Jurkat, Clone E6-1 (cell line): ENCODE data around the gene TBC1D1.
"Not testable (repeated sequence)": the region's sequence is repeated elsewhere in the genome, so short reads cannot be mapped to it uniquely, and the experiment has no call there.

Source experiments
- DNase-seq: peaks from one replicate; pipeline ENCODE4 v3.0.0-alpha.2; 2011; ENCODE audit warnings: low read depth, low spot score
- H3K4me3 ChIP-seq: 2 replicates; pipeline ENCODE4 v1.5.1; 2011; ENCODE audit warnings: mild to moderate bottlenecking, low read length, control low read depth, moderate library complexity

The TBC1D1 gene

DNA sequence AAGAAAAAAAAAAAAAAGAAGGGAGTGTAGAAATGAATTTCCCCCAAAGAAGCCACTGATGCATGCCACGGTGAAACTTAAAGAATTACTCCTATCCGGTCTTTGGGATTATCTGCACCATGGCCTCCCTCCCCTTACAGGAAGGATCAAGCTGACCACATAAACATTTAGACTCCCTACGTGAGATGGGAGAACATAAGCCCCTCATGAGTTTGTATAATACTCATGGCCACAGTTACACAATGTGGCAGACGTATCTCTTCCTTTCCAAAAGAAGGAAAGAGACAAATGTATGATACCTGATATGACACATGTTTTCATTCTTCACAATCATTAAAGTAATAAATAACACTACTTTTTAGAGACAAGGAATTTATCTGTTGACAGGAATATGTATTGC lies 66.1 kb downstream of the TBC1D1 start:
- no peak for DNase-seq

DNA sequence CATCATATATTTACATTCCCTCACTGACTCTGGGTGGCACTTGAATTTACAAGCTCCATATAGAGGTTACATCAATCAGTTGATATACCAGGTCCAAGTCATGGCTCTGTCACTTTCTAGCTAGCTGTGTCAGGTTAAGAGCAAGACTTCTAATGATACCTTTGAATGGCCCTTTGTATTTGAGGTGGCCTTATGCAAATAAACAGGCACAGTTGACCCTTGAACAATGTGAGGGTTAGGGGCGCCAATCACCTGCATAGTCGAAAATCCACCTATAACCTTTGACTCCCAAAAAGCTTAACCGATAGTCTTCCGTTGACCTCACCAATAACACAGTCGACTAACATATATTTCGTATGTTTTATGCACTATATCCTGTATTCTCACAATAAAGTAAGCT lies 68.0 kb downstream of the TBC1D1 start:
- no peak for DNase-seq
- no peak overlapping the region for H3K4me3 ChIP-seq

More for the DNA sequence above, 66.1 kb downstream of the TBC1D1 start:
- no peak overlapping the region for H3K4me3 ChIP-seq

DNA sequence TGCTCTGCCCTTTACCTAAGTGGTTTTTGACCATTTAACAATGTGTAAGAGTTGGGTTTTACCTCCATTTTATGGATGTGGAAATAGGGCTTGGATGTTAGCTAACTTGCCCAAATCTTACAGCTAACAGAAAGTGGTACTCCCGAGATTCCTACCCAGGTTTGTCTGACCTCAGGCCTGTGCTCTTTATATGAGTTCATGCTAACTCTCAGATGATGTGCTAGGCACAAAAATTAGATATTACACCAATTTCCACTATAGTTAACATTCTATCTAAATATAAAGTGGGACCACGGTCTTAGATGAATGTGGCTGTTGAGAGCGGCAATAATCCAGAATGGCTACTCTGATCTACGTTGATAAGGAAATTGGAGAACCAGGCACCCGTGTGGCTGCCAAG lies 69.2 kb downstream of the TBC1D1 start, which contains the start of gene PTTG2:
Gene PTTG2, plus strand, starts transcription at position 301 of the 400 bp plus-strand sequence. Its CDS starts 37 bp downstream, at position 338.
- DNase-seq = no peak
- H3K4me3 ChIP-seq = no peak within 1 kb of the TSS

DNA sequence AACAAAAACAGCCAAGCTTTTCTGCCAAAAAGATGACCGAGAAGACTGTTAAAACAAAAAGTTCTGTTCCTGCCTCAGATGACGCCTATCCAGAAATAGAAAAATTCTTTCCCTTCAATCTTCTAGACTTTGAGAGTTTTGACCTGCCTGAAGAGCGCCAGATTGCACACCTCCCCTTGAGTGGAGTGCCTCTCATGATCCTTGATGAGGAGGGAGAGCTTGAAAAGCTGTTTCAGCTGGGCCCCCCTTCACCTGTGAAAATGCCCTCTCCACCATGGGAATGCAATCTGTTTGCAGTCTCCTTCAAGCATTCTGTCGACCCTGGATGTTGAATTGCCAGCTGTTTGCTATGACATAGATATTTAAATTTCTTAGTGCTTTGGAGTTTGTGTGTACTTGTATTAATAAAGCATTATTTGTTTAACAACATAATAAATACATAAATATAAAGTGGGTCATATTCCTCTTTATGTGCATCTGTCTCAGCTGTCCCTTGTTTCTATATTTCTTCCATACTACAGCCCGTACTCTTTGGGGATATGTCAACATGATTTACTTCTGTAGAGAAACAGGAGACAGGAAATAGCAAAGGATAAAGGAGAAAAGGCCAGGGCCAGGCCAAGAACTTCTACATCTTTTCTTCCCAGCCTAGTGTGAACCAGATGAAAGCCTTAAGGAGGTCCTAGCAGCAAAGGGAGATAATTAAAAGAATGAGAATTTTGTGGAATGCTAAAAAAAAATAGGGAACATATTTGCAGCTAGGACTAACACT lies 70.0 kb downstream of the TBC1D1 start:
- no peak overlapping the region for H3K4me3 ChIP-seq
- no peak for DNase-seq

DNA sequence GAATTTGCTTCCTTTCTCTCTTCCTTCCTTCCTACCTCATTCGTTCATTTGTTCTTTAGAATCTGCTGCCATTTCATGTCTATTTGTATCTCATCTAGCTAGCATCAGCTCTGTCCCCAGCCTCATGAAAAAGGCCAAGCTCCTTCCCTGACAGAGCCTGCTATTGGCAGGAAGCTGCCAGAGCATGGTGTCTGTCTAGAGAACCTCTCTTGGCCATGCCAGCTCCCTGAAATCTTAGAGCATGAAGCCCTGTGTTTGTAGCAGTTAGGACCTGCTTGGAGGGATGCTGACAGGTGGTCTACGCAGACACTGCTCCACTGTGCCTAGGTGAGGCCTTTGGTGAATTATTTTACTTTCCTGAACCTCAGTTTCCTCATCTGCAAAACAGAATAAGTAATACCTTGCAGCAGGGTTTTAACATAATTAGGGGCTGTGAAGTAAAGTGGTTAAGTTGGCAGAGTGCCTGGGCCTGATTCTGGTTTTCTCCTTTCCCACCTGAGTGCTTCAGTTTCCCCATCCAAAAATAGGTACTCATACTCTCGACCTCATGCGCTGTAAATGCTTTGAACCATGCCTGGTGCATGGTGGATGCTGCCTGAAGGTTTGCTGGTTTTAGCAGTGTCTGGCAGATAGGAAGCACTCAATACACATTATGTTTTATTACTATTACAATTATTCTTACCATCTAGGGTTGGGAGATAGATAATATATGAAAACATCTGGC lies 74.0 kb downstream of the TBC1D1 start:
- H3K4me3 ChIP-seq = no peak overlapping the region
- DNase-seq = no peak

DNA sequence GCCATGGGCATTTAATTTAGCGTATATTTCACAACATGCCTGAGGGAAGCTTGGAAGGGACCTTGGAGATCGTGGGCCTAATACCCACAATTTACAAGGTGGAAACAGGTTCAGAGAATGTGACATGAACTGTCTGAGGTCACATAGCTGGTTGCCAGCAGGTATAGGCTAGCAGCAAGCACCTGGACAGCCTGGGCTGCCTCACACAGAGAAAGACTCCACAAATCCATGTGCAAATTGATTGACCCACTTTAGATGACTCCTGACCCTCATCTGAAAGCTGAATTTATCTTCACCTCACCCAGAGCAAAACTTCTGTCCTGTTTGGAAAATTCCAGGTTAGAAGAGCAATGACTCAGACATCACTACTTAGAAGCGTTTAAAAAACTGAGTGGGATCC lies 75.2 kb downstream of the TBC1D1 start:
- DNase-seq = no peak
- H3K4me3 ChIP-seq = no peak overlapping the region

DNA sequence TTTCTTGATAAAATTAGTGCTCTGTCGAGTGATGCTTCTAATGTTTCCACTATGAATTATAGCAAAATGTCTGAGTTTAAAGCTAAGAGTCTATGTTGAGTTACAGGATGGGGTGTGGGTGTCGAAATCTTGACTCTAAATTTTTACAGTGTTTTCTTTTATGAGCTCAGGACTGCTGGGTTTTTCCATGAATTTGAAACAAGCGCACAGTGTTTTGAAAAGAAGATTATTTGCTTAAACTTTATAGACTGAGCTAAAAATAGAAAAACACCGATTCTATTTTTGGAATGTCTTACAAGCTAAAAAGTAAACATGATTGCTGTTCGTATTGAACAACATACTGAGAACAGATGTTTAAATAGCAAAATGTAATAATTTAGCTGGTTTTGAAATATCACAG lies 76.9 kb downstream of the TBC1D1 start:
- no peak for DNase-seq

DNA sequence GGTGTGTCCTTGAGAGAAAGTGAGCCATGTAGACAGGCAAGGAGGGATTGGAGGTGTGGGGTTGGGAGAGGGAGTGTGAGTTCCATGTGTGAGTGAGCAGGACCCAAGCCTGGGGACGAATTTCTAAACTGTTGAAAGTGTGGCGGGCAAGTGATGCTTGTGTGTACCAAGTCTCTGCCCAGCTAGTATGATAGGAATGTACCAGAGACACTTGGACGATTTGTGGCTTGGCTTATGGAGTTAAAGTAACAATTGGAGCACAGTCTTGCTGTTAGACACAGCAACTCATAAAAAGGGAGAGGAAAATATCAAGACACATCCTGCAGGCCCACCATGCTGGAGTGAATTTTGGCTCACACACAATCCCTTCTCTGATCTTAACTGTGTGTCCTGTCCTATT lies 77.9 kb downstream of the TBC1D1 start:
- H3K4me3 ChIP-seq = no peak overlapping the region
- DNase-seq = no peak

More for the DNA sequence above, 76.9 kb downstream of the TBC1D1 start:
- H3K4me3 ChIP-seq = no peak overlapping the region

DNA sequence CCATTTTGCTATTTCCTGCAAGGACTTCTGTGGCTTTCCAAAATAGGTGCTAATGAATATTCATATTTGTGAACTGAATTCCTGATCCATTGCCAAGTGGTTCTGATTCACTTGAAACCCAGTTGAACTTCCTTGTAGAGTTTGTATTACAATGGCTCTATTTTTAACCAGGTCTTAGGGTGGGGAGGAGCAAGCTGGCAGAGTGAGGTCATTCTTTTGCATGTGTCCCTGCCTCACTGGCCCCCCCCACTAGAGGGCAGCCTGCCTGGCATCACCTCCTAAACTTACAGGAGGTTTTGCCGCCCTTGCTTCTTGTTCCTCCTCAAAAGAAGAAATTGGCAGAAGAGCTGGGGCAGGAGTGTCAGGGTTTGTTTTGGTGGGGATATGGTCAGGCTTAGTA lies 79.8 kb downstream of the TBC1D1 start:
- DNase-seq = peak; percentile 35

DNA sequence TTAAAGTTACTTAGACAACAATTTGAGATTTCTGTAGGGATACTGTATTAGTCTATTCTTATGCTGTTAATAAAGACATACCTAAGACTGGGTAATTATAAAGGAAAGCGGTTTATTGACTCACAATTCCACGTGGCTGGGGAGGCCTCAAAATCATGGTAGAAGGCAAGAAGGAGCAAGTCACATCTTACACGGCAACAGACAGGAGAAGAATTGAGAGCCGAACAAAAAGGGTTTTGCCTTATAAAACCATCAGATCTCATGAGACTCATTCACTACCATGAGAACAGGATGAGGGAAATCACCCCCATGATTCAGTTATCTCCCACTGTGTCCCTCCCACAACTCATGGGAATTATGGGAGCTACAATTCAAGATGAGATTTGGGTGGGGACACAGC lies 80.3 kb downstream of the TBC1D1 start:
- no peak for DNase-seq
- H3K4me3 ChIP-seq = no peak overlapping the region

More for the DNA sequence above, 79.8 kb downstream of the TBC1D1 start:
- no peak overlapping the region for H3K4me3 ChIP-seq

DNA sequence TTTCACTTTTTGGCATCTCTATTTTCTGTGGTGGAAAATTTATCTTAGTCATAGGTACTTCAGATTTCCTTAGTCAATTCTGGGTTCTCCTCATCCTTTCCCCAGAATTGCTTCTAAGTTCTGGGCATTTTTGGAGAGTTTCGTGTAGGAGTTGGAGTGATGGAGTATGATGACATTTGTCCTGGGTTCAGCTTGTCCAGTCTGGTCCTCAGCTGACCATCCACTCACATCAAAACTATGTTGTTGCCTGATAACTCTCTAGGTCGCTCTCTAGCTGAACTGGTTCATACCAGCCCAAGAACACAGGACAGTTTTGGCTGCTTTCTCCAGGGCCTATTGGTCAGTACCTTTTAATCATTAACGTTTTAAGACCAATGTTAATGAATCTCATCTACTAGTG lies 82.6 kb downstream of the TBC1D1 start:
- H3K4me3 ChIP-seq = no peak overlapping the region
- DNase-seq = no peak

DNA sequence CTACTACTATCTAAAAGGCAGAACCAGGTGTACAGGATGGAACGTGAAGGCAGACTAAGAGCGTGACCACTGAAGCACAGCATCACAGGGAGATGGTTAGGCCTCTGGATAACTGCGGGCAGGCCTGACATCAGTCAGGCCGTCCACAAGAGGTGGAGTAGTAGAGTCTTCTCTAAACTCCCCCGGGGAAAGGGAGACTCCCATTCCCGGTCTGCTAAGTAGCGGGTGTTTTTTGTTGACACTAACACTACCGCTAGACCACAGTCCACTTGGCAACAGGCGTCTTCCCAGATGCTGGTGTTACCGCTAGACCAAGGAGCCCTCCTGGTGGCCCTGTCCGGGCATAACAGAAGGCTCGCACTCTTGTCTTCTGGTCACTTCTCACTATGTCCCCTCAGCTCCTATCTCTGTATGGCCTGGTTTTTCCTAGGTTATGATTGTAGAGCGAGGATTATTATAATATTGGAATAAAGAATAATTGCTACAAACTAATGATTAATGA lies 84.5 kb downstream of the TBC1D1 start:
- not testable (repeated sequence) for DNase-seq, H3K4me3 ChIP-seq

DNA sequence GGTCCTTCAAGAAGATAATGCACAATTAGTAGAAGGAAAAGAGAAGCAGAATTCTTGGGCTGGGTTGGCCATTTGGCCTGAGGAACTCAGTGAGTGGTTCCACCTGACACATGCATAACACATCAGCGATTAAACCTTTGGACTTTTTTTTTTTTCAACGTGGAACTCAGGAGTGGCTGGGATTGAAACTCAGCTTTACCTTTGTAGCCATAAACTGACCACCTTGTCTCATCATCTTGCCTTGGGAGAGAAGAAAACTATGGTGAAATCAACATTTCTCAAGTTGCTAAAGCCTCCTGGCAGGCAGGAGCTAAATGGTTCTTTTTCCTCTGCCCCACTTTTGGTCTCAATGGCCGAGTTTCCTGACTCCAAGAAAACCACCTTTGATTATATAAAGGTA lies 85.6 kb downstream of the TBC1D1 start:
- DNase-seq = no peak
- peak overlapping the region; percentile 49 for H3K4me3 ChIP-seq

DNA sequence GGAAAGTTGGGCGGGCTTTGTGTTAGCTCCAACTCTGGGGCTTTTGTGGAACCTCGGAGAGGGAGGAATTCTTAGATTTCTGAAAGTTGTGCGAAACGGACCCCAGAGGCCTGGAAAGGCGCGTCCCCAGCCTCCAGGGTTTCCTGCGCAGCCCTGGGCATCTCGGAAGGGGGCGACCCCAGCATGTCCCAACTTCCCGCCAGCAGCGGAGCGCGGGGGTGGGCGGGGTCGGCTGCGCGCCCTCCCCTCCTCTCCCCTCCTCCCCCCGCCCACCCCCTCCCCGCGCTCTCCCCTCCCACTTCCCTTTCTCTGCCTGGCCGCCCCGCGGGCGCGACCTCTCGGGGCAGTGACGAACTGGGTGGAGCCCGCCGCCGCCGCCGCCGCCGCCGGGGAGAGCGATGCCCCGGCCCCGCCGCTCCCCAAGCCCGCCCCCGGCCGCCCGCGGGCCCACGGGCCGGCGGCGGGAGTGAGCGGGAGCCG lies 86.1 kb downstream of the TBC1D1 start:
- peak overlapping the region; percentile 55 for H3K4me3 ChIP-seq
- DNase-seq = peak; percentile 61

DNA sequence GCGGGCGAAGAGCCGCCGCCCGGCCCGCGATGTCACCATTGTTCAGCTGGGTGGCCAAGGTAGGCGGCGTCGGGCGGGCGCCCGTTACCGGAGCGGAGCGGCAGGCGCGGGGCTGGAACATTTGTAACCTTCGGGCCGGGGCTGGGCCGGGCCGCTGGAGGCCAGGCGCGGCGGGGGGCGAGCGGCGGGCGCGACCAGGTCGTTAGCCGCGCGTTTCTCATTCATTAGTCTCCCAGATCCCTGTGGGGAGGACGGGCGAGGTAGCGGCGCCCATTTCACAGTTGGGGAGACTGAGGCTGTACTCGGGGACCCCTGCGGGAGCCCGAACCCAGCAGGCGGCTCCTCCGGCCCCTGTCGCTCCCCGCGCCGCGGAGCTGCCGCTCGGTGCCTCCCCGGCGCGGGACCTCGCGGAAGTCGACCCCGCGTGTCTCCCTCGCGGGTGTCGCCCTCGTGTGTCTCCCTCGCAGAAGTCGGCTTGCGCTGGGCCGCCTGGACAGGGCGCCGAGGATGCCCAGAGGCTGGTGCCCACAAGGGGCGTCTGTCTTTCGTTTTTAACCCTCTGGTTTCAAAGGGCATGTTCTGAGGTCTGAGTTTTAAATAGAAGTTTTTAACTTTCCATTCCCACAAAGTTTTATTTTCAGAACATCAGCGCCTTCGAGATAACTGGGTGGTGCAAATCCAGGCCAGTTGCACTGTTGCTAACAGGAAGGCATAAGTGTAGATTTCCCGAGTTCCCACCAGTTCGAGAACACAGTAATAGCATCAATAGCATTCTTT lies 86.8 kb downstream of the TBC1D1 start:
- peak overlapping the region; percentile 55 for H3K4me3 ChIP-seq
- peak; percentile 46 for DNase-seq

DNA sequence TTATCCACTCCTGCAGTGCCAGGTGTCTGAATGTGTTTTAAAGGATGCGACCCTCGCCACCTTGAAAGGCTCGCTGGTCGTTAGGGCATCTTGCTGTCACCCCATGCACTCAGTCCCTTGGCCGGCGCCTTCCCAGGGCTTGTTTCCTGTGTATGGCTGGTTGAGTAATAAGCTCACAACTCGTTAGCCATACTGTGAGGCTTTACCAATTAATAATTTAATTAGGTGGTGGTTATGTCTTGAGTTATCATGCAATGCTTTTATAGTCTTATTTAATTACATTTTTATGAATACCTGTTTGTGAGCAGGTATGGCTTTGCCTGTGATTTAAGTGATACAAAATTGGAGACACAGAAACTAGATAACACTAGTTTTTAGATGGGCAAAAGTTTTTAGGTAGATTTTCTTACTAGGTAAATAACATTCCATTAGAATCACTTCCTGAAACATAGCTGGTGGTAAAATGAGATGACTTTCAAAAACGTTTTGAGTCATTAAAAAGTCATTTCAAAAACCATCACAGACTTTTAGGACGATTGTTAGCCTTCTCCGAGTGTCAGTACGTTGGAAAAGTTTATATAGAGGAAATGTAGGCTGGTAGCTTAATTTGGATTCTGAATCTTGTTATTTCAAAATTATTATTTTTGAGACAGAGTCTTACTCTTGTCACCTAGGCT lies 87.5 kb downstream of the TBC1D1 start:
- peak overlapping the region; percentile 55 for H3K4me3 ChIP-seq
- DNase-seq = no peak

DNA sequence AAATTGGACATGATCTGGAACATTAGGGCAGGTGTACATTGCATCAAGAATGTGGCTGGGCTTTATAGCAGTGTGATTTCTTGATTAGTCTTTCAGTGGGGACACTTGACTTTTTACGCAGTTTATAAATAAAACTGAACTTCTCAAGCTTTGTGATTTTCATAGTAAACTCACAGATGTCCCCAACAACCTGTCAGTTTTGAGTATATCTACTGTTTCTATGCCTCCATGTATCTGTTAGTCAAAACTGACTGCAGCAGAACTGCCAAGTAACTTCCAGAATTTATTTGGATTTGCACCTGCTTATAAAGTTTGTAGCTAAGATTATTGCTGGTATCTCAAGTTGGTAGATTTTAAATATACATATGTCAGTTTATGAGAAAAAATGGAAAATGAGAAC lies 89.4 kb downstream of the TBC1D1 start:
- H3K4me3 ChIP-seq = no peak overlapping the region
- no peak for DNase-seq

DNA sequence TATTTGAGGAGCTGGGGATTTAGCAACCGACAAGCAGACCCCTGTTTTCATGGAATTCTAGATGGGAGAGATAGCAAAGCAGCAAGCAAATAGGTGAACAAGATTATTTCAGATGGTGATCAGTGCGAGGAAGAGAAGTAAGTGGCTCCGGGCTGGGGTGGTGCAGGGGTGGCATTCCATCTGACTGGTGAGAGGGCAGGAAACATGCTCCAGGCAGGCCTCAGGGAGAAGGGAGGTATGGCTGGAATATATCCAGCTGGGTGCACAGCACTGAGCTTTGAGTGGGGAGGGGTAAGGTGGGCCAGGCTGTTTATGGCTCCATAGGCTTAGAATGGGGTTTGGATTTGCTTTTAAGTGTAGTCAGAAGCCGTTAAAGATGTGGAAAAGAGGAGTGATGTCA lies 90.5 kb downstream of the TBC1D1 start:
- DNase-seq = no peak
- H3K4me3 ChIP-seq = no peak overlapping the region
